ENCODE data around the gene RBM12. TPM values are rescaled to one million over a fixed set of nuclear protein-coding genes. Genes with fewer than 3 reads are reported as not detected.

RBM12 gene
- total and polyA plus RNA-seq, 2 donors, result 24.8 to 52.3 TPM

DNA sequence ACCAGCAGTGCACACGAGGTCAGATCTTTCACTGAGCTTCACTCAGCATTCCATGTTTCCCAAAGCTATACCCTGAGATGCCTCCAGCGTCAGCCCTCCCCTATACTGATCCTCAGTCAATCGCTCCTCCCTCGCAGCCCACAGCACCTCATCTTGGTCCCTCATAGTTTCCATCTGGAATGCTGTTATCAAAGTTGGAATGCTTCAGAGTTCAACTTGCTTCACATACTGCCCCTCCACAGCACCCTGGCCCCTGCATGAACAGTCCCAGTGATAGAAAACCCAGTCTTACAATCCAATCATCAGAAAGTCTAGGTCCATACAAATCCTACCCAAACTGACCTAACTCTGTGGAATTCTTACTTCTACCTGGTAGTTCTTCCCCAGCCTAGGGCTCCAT, 29.0 kb downstream of the RBM12 start:
- H3K4me3 ChIP-seq (ENCODE audit: low read length in 2 of 2), result no peak overlapping the region

DNA sequence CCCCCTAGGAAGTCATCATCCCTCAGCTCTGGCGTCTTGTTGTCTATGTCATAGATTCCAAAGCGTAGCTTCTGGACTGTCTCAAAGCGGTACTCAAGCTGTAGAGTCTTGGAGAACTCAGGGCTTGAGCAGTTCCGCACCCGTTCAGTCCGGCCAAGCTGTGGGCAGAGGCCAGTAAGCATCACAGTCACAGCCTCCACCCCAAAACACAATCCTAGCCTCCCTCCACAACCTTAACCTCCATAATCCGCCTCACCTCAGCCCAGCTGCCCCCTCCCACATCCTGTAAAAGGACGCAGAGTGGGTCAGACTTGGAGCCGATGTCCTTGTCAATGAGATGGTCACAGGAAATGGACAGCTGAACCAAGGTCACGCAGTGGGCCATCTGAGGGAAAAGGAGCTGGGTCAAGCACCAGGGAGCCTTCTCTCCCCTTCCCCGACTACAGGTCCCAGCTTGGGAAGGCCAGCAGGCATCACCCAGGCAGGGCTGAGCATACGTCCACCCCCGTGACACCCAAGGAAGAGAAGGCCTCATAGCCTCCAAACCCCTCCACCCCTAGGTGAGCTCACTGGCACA, 32.1 kb downstream of the RBM12 start:
- H3K27me3 ChIP-seq (ENCODE audit: control insufficient read depth in 2 of 2, insufficient read depth in 1 of 2, low read length in 1 of 2), result no peaks in the 10 kb centered on the region
- no peaks in the 10 kb centered on the region for H3K9me3 ChIP-seq (ENCODE audit: control insufficient read depth in 2 of 2, insufficient read depth in 1 of 2, low read length in 1 of 2)
- no peak for DNase-seq (ENCODE audit: low read depth in 6 of 9, low spot score in 9 of 9)
- H3K4me3 ChIP-seq (ENCODE audit: low read length in 2 of 2), result no peak overlapping the region
- over 99% methylated on average over 13 of the region's 13 CpGs for WGBS
- no peaks in the 10 kb centered on the region for H3K4me1 ChIP-seq (ENCODE audit: control insufficient read depth in 2 of 2, insufficient read depth in 2 of 2, low read length in 2 of 2)
- no peak overlapping the region for H3K27ac ChIP-seq (ENCODE audit: low read depth in 1 of 2, low read length in 1 of 2)
- peaks cover 24 to 46% of the 10 kb centered on the region in 2 donors for H3K36me3 ChIP-seq (ENCODE audit: control insufficient read depth in 2 of 2, insufficient read depth in 2 of 2, low read length in 1 of 2)

More for the DNA sequence above, 29.0 kb downstream of the RBM12 start:
- DNase-seq (ENCODE audit: low read depth in 6 of 9, low spot score in 9 of 9), result no peak
- H3K4me1 ChIP-seq (ENCODE audit: control insufficient read depth in 2 of 2, insufficient read depth in 2 of 2, low read length in 2 of 2), result no peaks in the 10 kb centered on the region
- no peak overlapping the region for H3K27ac ChIP-seq (ENCODE audit: low read depth in 1 of 2, low read length in 1 of 2)
- H3K9me3 ChIP-seq (ENCODE audit: control insufficient read depth in 2 of 2, insufficient read depth in 1 of 2, low read length in 1 of 2), result no peaks in the 10 kb centered on the region
- H3K27me3 ChIP-seq (ENCODE audit: control insufficient read depth in 2 of 2, insufficient read depth in 1 of 2, low read length in 1 of 2), result no peaks in the 10 kb centered on the region
- 98% methylated on average over 4 of the region's 4 CpGs for WGBS
- peaks cover 14 to 19% of the 10 kb centered on the region in 2 donors for H3K36me3 ChIP-seq (ENCODE audit: control insufficient read depth in 2 of 2, insufficient read depth in 2 of 2, low read length in 1 of 2)

DNA sequence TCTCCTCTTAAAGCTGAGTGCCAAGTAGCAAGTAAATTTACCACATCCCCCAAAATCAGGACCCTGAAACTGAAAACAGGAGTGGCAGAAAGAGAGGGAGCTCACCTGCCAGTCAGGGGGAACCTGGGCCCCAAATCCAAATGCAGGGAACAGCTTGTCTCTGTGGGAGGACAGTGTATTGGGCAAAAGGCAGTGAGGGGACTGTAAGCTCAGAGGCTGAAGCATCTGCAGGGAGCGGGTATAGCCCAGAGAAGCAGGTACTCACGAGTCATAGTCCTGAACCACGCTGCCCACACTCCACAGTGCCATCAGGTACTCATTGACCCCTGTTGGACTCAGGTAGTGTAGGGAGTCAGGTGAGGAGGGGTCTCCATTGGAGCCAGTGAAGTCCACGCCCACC, 34.1 kb downstream of the RBM12 start:
- Histone ChIP-seq H3K36me3 (ENCODE audit: control insufficient read depth in 2 of 2, insufficient read depth in 2 of 2, low read length in 1 of 2) (peaks cover 43 to 65% of the 10 kb centered on the region in 2 donors), H3K9me3 (ENCODE audit: control insufficient read depth in 2 of 2, insufficient read depth in 1 of 2, low read length in 1 of 2) (no peaks in the 10 kb centered on the region), H3K27ac (ENCODE audit: low read depth in 1 of 2, low read length in 1 of 2) (no peak overlapping the region), H3K4me3 (ENCODE audit: low read length in 2 of 2) (no peak overlapping the region), H3K27me3 (ENCODE audit: control insufficient read depth in 2 of 2, insufficient read depth in 1 of 2, low read length in 1 of 2) (no peaks in the 10 kb centered on the region), H3K4me1 (ENCODE audit: control insufficient read depth in 2 of 2, insufficient read depth in 2 of 2, low read length in 2 of 2) (peaks cover 0 to 3% of the 10 kb centered on the region in 2 donors)
- DNase-seq (ENCODE audit: low read depth in 6 of 9, low spot score in 9 of 9), result no peak
- WGBS, result over 99% methylated on average over 4 of the region's 4 CpGs

DNA sequence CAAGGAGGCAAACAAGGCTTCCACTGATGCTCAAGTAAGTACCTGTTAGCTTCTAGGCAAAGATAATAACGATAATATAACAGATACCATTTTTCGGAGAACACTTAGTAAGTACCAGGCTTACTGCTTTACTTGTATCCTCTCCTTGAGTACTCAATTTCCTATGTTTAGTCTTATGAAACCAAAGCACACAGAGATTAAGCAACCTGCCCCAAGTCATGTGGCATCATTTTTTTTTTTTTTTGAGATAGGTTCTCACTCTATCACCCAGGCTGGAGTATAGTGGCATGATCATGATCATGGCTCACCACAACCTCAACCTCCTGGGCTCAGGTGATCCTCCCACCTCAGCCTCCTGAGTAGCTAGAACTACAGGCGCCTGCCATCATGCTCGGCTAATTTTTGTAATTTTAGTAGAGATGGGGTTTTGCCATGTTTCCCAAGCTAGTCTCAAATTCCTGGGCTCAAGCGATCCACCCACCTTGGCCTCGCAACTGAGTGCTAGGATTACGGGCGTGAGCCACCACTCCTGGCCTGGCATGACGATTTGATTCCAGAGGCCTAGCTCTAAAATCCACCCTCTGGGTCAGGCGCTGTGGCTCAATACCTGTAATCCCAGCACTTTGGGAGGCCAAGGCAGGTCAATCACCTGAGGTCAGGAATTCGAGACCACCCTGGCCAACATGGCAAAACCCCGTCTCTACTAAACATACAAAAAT, 35.1 kb downstream of the RBM12 start:
- H3K27ac ChIP-seq (ENCODE audit: low read depth in 1 of 2, low read length in 1 of 2), result no peak overlapping the region
- DNase-seq (ENCODE audit: low read depth in 6 of 9, low spot score in 9 of 9), result no peak
- H3K27me3 ChIP-seq (ENCODE audit: control insufficient read depth in 2 of 2, insufficient read depth in 1 of 2, low read length in 1 of 2), result no peaks in the 10 kb centered on the region
- peaks cover 50 to 69% of the 10 kb centered on the region in 2 donors for H3K36me3 ChIP-seq (ENCODE audit: control insufficient read depth in 2 of 2, insufficient read depth in 2 of 2, low read length in 1 of 2)
- H3K9me3 ChIP-seq (ENCODE audit: control insufficient read depth in 2 of 2, insufficient read depth in 1 of 2, low read length in 1 of 2), result no peaks in the 10 kb centered on the region
- H3K4me1 ChIP-seq (ENCODE audit: control insufficient read depth in 2 of 2, insufficient read depth in 2 of 2, low read length in 2 of 2), result peaks cover 0 to 3% of the 10 kb centered on the region in 2 donors
- no peak overlapping the region for H3K4me3 ChIP-seq (ENCODE audit: low read length in 2 of 2)
- 96% methylated on average over 12 of the region's 12 CpGs for WGBS

DNA sequence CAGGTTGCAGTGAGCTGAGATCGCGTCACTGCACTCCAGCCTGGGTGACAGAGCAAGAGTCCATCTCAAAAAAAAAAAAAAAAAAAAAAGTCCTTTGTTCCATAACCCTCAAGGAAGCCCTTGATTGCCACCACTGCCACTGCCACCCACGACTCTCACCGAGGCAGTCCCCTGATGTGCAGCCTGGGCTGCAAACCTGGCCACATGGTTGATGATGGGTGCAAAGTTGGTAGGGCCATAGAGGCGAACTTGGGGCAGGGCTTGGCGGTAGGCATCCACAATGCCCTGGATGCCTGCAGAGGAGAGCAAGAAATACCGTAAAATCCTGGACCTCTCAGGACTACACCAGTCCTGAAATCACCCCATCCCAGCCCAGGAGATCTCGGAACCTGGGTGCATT, 37.6 kb downstream of the RBM12 start:
- Histone ChIP-seq H3K27ac (ENCODE audit: low read depth in 1 of 2, low read length in 1 of 2) (no peak overlapping the region), H3K27me3 (ENCODE audit: control insufficient read depth in 2 of 2, insufficient read depth in 1 of 2, low read length in 1 of 2) (no peaks in the 10 kb centered on the region), H3K9me3 (ENCODE audit: control insufficient read depth in 2 of 2, insufficient read depth in 1 of 2, low read length in 1 of 2) (no peaks in the 10 kb centered on the region), H3K36me3 (ENCODE audit: control insufficient read depth in 2 of 2, insufficient read depth in 2 of 2, low read length in 1 of 2) (peaks cover 50 to 66% of the 10 kb centered on the region in 2 donors), H3K4me1 (ENCODE audit: control insufficient read depth in 2 of 2, insufficient read depth in 2 of 2, low read length in 2 of 2) (peaks cover 0 to 3% of the 10 kb centered on the region in 2 donors), H3K4me3 (ENCODE audit: low read length in 2 of 2) (no peak overlapping the region)
- no peak for DNase-seq (ENCODE audit: low read depth in 6 of 9, low spot score in 9 of 9)
- 98% methylated on average over 8 of the region's 8 CpGs for WGBS

DNA sequence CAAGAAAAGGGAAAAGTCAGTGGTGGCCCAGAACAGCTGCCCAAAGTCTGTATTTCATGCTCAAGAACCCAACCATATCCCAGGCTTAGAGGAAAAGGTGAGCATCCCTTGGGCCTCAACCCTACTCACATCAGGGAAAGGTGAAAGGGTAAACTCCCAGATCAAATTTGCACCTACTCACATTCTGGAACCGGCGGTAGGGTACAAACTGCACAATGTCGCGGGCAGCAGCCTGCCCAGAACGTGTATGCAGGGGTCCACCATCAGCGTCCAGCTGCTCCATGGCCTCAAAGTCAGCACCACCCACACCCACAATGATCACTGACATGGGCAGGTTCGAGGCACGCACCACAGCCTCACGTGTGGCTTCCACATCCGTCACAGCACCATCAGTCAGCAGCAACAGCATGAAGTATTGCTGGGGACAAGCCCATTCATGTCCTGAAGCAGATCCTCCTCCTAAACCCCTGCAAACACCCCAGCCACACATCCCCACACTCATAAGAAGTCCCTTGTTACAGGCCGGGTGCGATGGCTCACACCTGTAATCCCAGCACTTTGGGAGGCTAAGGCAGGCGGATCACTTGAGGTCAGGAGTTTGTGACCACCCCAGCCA, 38.2 kb downstream of the RBM12 start:
- H3K36me3 ChIP-seq (ENCODE audit: control insufficient read depth in 2 of 2, insufficient read depth in 2 of 2, low read length in 1 of 2), result peaks cover 47 to 66% of the 10 kb centered on the region in 2 donors
- H3K4me1 ChIP-seq (ENCODE audit: control insufficient read depth in 2 of 2, insufficient read depth in 2 of 2, low read length in 2 of 2), result peaks cover 0 to 3% of the 10 kb centered on the region in 2 donors
- 95% methylated on average over 13 of the region's 13 CpGs for WGBS
- H3K27ac ChIP-seq (ENCODE audit: low read depth in 1 of 2, low read length in 1 of 2), result peak overlapping the region in 1 of 2 donors; percentile 11
- no peak overlapping the region for H3K4me3 ChIP-seq (ENCODE audit: low read length in 2 of 2)
- no peak for DNase-seq (ENCODE audit: low read depth in 6 of 9, low spot score in 9 of 9)
- H3K27me3 ChIP-seq (ENCODE audit: control insufficient read depth in 2 of 2, insufficient read depth in 1 of 2, low read length in 1 of 2), result no peaks in the 10 kb centered on the region
- H3K9me3 ChIP-seq (ENCODE audit: control insufficient read depth in 2 of 2, insufficient read depth in 1 of 2, low read length in 1 of 2), result no peaks in the 10 kb centered on the region

DNA sequence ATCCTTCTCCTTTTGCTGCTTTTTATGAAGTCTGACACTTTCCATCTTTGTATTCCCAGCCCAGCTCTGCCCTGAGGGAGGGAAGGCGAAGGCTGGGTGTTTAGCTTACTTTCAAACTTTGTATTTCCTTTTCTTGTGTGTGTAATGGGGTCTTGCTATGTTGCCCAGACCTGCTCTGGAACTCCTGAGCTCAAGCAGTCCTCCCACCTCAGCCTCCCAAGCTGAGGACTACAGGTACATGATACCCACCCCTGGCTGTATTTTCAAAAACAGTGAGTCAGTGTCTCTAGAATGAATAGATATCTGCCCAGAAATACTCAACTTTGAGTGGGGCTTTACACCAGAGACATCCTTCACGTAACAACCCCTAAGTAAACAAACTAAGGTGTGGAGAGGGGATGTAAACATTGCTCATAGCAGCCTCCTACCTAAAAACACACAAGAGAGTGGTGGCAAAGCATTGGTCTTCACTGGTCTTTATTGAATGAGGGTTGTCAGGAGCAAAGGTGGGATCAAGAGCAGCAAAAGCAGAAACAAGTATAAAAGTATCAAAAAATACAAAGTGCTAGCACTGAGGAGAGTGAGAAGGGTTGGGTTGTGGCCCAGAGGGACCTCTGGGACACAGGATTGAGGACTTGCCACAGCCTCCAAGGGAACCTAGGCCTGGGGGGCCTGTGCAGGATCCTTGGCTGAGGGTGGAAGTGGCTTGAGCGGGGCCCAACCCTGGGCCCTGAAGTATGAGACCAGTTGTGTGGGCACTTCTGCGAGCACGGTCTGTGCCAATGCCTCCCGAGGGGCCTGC, 38.9 kb downstream of the RBM12 start:
- Histone ChIP-seq H3K4me3 (ENCODE audit: low read length in 2 of 2) (no peak overlapping the region), H3K27me3 (ENCODE audit: control insufficient read depth in 2 of 2, insufficient read depth in 1 of 2, low read length in 1 of 2) (no peaks in the 10 kb centered on the region), H3K9me3 (ENCODE audit: control insufficient read depth in 2 of 2, insufficient read depth in 1 of 2, low read length in 1 of 2) (no peaks in the 10 kb centered on the region), H3K36me3 (ENCODE audit: control insufficient read depth in 2 of 2, insufficient read depth in 2 of 2, low read length in 1 of 2) (peaks cover 47 to 63% of the 10 kb centered on the region in 2 donors), H3K27ac (ENCODE audit: low read depth in 1 of 2, low read length in 1 of 2) (no peak overlapping the region), H3K4me1 (ENCODE audit: control insufficient read depth in 2 of 2, insufficient read depth in 2 of 2, low read length in 2 of 2) (peaks cover 0 to 3% of the 10 kb centered on the region in 2 donors)
- 97% methylated on average over 6 of the region's 6 CpGs for WGBS
- no peak for DNase-seq (ENCODE audit: low read depth in 6 of 9, low spot score in 9 of 9)

DNA sequence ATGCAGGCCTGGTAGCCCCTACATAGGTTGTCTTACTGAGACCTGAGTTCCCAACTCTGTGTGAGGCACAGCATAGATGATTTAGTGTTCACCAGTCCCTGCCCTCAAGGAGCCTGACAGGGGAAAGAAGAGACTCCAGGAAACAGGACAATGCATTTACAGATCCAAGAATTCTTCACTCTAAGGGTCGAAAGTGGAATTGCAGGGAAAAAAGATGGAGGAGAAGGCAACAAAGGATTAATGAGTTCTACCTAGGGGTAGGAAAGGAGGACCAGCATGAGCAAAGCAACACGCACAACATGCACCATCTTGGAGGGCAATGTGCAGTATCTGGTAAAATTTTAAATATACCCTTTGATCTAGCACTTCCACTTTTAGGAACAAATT, 43.1 kb downstream of the RBM12 start:
- Histone ChIP-seq H3K9me3 (ENCODE audit: control insufficient read depth in 2 of 2, insufficient read depth in 1 of 2, low read length in 1 of 2) (peaks cover 0 to 11% of the 10 kb centered on the region in 2 donors), H3K36me3 (ENCODE audit: control insufficient read depth in 2 of 2, insufficient read depth in 2 of 2, low read length in 1 of 2) (peaks cover 24 to 26% of the 10 kb centered on the region in 2 donors), H3K4me3 (ENCODE audit: low read length in 2 of 2) (no peak overlapping the region), H3K27me3 (ENCODE audit: control insufficient read depth in 2 of 2, insufficient read depth in 1 of 2, low read length in 1 of 2) (peaks cover 22 to 34% of the 10 kb centered on the region in 2 donors), H3K27ac (ENCODE audit: low read depth in 1 of 2, low read length in 1 of 2) (no peak overlapping the region), H3K4me1 (ENCODE audit: control insufficient read depth in 2 of 2, insufficient read depth in 2 of 2, low read length in 2 of 2) (peaks cover 21 to 35% of the 10 kb centered on the region in 2 donors)
- DNase-seq (ENCODE audit: low read depth in 6 of 9, low spot score in 9 of 9), result no peak
- WGBS, result 100% methylated on average over 2 of the region's 2 CpGs

All from thymus (tissue), 11 donors.